ENCODE results near the gene EFCAB6. TPM values are rescaled to one million over a fixed set of nuclear protein-coding genes. Genes with fewer than 3 reads are reported as not detected.
A peak's percentile ranks its signal among the peaks of the same experiment; 100 is the strongest.

The EFCAB6 gene
- total RNA-seq, 2 donors from 2014 or later: 1.7 to 2.0 TPM

DNA sequence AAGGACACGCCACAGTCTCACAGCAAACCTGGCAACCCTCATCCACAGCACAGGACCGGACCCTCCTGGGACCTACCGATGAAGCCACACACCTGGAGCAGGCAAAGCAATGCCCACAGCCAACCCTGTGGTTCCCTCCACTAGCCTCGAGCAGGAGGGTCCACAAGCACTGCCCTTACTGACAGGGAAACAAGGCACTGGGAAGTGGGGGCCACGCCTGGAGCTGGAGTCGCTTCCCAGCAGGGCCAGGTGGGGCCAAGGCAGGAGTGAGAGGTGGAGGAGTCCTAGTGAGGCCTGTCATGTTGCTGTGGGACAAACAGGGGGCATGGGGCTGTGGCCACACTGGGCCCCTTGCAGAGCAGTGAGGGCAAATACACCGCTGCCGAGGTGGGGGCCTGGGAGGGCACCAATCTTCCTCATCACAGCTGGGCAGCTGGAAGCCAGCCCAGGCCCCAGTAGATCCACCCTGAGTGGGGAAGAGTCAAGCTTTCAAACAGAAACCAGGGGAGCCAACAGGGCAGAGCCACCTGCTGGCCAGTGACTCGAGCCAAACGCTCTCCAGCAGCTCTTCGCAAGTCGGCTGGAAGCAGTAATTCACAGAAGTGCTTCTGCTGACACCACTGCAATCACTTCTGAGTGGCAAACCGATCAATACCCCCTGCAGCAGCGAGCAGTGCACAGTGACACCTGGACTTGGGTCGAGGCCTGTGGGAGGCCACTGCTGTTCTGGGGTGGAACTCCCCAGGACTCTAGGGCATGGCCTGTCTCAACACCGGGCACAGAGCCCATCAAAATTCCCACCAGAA is 36.5 kb upstream of the EFCAB6 start:
- DNase-seq (ENCODE audit: low spot score): peak; percentile 55
- intact Hi-C loops (cut with DNase I): no loop called here

GRCh38 chr22:43847376-43848289 is 35.5 kb upstream of the EFCAB6 start:
- peak; percentile 51 for DNase-seq (ENCODE audit: low spot score)
- intact Hi-C loops (cut with DNase I): no loop called here

DNA sequence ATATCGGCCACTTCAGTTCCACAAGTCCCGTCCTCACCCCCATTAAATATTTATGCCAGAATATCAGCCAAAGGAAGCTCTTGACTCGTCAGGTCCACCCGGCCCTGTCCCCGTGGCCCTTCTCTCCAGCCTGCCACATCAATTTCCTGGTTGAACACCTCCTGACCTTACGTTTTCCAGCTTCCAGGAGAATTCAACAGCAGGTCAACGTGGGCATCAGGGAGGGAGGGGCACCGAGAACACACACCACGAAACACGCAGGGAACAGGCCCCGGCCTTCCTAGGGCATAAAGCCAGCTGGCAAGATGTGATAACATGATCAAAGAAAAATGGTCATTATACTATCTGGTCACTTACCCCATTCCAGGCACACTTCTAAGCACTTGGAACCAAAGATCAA is 34.9 kb upstream of the EFCAB6 start:
- intact Hi-C loops (cut with DNase I): no loop called here
- DNase-seq (ENCODE audit: low spot score): peak; percentile 49

DNA sequence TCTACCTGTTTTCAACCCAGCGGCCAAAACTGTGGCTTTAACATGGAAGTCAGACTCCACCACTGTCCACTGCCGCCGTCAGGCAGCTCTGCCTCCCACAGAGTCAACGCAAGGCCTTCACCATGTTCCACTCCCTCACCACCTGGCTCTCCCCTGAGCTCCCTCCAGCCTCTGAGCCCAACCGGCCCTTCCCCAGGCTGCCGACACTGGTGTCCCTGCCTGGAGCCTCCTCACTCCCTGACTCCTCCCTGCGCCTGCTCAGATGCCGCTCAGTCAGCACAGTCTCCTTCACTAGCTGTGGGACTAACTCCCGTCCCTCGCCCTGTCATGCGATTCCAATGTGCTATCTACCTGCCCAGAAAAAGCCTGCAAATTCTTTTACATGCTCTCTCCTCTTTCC is 33.9 kb upstream of the EFCAB6 start:
- intact Hi-C loops (cut with DNase I): no loop called here
- peak; percentile 44 for DNase-seq (ENCODE audit: low spot score)

GRCh38 chr22:43844560-43845545 is 32.7 kb upstream of the EFCAB6 start:
- intact Hi-C loops (cut with DNase I): no loop called here
- DNase-seq (ENCODE audit: low spot score): peak; percentile 73

DNA sequence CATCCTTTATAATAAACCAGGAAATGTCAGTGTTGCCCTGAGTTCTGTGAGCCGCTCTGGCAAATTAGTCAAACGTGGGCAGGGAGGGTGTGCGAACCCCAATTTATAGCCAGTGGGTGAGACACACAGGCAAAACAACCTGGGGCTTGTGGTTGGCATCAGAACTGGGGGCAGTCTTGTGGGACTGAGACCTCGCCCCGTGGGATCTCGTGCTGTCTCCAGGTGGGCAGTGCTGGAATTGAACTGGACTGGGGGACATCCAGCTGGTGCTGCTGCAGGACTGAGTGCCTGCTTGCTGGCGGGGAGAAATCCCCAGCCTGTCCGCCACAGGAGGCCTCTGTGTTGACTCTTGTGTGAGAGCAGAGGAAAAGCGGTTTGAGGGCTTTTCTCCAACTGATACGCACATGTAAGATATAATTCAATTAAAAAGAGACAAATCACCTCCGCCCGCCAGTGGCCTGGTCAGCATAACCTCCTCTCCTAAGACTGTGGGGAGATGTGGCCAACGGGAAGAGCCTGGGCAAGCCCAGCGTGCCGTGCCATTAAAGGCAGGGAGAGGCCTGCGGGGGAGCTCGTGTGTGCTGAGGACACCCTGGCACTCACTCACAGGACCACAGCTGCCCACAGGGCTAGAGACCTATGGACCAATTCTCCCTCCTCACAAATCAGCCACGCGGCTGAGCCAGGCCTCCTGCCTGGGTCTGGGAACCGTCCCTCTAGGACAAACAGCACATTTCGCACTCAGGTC is 31.9 kb upstream of the EFCAB6 start:
- no peak for DNase-seq (ENCODE audit: low spot score)
- intact Hi-C loops (cut with DNase I): no loop called here

DNA sequence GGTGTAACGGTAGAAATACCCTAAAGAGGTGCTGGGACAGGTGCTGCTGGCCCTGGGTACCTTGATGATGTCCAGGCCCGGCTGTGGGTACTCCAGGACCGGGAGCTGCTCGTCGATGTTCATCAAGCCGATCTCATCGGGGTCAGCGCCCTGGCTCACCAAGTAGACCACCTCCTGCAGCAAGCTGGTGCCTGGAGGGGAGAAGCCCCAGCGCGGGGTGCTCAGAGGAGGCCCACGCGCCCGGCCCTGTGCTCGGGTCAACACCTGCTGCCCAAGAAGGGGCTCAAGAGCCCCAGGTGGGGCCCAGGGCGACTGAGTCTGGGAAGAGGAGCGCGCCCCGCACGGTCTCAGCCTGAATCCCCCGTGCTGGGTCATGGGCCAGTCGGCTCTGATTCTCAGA is 29.6 kb upstream of the EFCAB6 start:
- no peak for DNase-seq (ENCODE audit: low spot score)
- intact Hi-C loops (cut with DNase I): no loop called here

- intact Hi-C loops (cut with DNase I): no loop called here
- no peak for DNase-seq (ENCODE audit: low spot score)
Observed at GRCh38 chr22:43840851-43841250, 28.7 kb upstream of the EFCAB6 start.

GRCh38 chr22:43840431-43840830 is 28.3 kb upstream of the EFCAB6 start:
- DNase-seq (ENCODE audit: low spot score): no peak
- intact Hi-C loops (cut with DNase I): no loop called here

- intact Hi-C loops (cut with DNase I): no loop called here
- no peak for DNase-seq (ENCODE audit: low spot score)
Observed at GRCh38 chr22:43839781-43840180, 27.7 kb upstream of the EFCAB6 start.

DNA sequence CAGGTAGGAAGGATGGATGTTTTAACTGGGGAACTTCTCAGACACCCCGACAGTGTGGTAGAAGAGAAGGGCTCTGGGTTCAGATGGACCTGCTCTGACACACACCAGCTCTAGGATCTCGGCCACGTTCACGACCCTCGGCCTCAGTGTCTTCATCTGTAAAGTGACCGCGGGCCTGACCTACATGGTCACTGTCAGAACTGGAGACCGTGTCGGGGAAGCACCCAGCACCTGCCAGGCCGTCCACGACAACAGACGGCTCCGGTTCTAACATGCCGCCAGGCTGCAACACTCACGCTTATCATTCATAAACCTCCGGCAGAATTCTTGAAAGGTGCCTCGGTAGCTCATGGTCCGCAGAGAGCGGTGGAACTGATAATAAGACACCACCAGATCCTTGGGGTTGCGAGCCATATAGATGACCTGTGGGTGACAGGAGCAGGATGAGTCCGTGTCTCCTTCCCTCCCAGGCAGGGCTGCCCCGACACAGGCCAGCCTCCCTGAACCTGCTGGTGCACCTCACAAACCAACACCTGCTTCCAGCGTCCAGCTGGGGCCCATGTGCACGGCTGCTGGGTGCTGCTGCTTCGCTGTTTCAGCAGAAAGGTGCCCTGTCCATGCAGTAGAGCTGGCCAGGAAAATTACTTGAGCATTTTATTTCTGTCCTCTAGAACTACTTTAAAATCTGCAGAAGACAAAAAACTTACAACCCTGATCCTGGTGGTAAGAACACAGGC is 26.6 kb upstream of the EFCAB6 start:
- DNase-seq (ENCODE audit: low spot score): no peak
- intact Hi-C loops (cut with DNase I): no loop called here

- intact Hi-C loops (cut with DNase I): no loop called here
- DNase-seq (ENCODE audit: low spot score): no peak
Observed at GRCh38 chr22:43838161-43838560, 26.1 kb upstream of the EFCAB6 start.

- no peak for DNase-seq (ENCODE audit: low spot score)
- intact Hi-C loops (cut with DNase I): no loop called here
Observed at GRCh38 chr22:43837666-43838065, 25.6 kb upstream of the EFCAB6 start.

- intact Hi-C loops (cut with DNase I): no loop called here
Observed at GRCh38 chr22:43835736-43836135, 23.6 kb upstream of the EFCAB6 start.

DNA sequence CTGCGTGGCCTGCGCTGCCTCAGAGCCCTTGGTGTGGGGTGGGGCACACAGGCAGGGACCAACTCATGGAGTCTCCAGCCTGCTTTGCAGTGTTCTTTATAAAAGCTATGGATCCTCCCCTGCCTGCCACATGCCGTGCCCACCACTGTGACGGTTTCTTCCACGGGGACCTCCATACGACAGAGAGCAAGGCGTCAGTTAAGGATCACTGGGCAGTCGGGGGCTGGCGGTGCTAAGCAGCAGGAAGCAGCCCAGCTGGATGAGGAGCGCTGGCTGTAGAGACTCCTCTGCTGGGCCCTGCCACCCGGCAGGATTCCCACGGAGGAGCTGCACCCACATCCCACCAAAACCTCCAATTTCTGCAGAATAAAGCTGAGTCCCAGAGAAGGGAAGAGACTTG is 23.1 kb upstream of the EFCAB6 start:
- intact Hi-C loops (cut with DNase I): no loop called here
- DNase-seq (ENCODE audit: low spot score): no peak

More at GRCh38 chr22:43835736-43836135, 23.6 kb upstream of the EFCAB6 start:
- DNase-seq (ENCODE audit: low spot score): no peak

DNA sequence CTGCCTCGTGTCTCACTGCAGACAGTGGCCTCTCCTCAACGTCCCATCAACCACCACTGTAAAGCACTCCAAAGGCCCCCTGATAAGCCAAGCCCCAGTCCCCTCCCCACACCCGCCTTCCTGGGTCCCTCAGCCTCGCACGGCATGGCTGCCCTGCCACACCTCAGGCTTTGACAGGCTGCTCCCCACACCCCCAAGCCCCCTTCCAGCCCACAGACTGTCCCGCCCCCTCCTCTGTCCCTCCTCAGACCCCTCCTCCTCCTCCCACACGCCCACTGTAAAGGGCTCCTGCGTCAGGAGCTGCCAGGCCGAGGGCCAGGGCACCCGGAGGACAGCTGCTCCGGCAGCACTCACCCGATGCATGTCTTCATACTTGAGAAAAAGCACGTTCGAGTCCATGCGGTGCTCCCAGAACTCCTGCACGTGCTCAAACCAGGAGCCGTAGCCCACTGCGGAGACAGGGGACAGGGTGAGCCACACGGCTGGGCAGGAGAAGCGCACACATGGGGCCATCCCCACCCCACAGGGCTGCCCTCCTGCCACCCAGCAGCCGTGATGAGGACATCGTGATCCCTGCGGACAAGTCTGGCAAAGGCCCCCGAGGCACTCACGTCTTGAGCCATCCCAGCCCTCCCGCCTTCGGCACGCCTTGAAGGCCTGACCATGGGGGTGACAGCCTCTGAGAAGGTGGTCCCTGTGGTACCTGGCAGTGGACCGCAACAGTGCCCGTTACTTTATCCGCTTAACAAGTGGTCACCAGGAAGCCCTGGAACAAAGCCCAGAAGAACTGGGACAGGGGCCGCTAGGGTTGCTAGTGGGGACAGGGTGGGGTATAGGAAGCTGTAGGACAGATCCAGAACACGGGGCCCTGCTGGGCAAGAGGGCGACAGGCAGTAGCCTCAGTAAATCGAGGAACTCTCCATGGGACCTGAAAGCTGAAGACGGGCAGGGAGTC is 21.5 kb upstream of the EFCAB6 start:
- DNase-seq (ENCODE audit: low spot score): peak; percentile 60
- intact Hi-C loops (cut with DNase I): no loop called here
